Neutrophil (primary cell): ENCODE data around the gene CACNA1S.

ENCODE experiments used
- H3K27ac ChIP-seq: fragments of 200-600 bp; sonication (generic); 2 replicates; pipeline ENCODE4 v1.5.1; 2016; ENCODE audit warnings: mild to moderate bottlenecking, moderate library complexity
- H3K27me3 ChIP-seq: fragments of 200-600 bp; sonication (generic); 2 replicates; pipeline ENCODE4 v1.6.0; 2016; ENCODE audit warnings: mild to moderate bottlenecking
- H3K36me3 ChIP-seq: fragments of 200-600 bp; sonication (generic); 2 replicates; pipeline ENCODE4 v1.5.1; 2017
- H3K4me1 ChIP-seq, 2 experiments: fragments of 200-600 bp in 1 of 2; sonication (generic) in 1 of 2; 1 replicate in 1 of 2; 2 replicates in 1 of 2; pipeline versions ENCODE4 v1.5.1 to v1.6.1; 2013 to 2016; ENCODE audit warnings: low read depth in 1 of 2, low read length in 1 of 2, mild to moderate bottlenecking in 1 of 2, moderate library complexity in 1 of 2; ENCODE audit not compliant: control insufficient read depth in 1 of 2, insufficient read depth in 1 of 2
- H3K4me3 ChIP-seq, 2 experiments: fragments of 200-600 bp in 1 of 2; sonication (generic) in 1 of 2; 1 replicate in 1 of 2; 2 replicates in 1 of 2; pipeline ENCODE4 v1.5.1; 2013 to 2016; ENCODE audit warnings: low read depth in 1 of 2, low read length in 1 of 2, mild to moderate bottlenecking in 1 of 2, moderate library complexity in 1 of 2
- H3K9me3 ChIP-seq: fragments of 200-600 bp; sonication (generic); 2 replicates; pipeline ENCODE4 v1.5.1; 2016
- CTCF ChIP-seq: fragments of 200-600 bp; sonication (generic); IDR thresholded peaks from 2 replicates; pipeline ENCODE4 v1.5.1; 2016; ENCODE audit warnings: antibody characterized with exemption

The CACNA1S gene

GRCh38 chr1:201083741-201084140, 28.5 kb downstream of the CACNA1S start:
- no peak for TF ChIP-seq CTCF
- Histone ChIP-seq H3K36me3 (no peaks in the 10 kb centered on the region), H3K27me3 (peaks cover 35% of the 10 kb centered on the region), H3K9me3 (no peaks in the 10 kb centered on the region), H3K4me3 (no peak overlapping the region), H3K27ac (no peak overlapping the region), H3K4me1 (no peaks in the 10 kb centered on the region)

GRCh38 chr1:201080135-201080534, 32.1 kb downstream of the CACNA1S start:
- Histone ChIP-seq H3K27ac (no peak overlapping the region), H3K4me3 (no peak overlapping the region), H3K4me1 (no peaks in the 10 kb centered on the region), H3K9me3 (no peaks in the 10 kb centered on the region), H3K36me3 (no peaks in the 10 kb centered on the region), H3K27me3 (peaks cover 21% of the 10 kb centered on the region)
- no peak for TF ChIP-seq CTCF

- Histone ChIP-seq H3K36me3 (no peaks in the 10 kb centered on the region), H3K27me3 (no peaks in the 10 kb centered on the region)
- TF ChIP-seq CTCF: no peak
Measured at GRCh38 chr1:201077736-201078135, 34.5 kb downstream of the CACNA1S start.

GRCh38 chr1:201077116-201077515, 35.1 kb downstream of the CACNA1S start:
- H3K9me3 ChIP-seq: no peaks in the 10 kb centered on the region
- no peaks in the 10 kb centered on the region for H3K27me3 ChIP-seq
- H3K27ac ChIP-seq: no peak overlapping the region
- no peak overlapping the region for H3K4me3 ChIP-seq
- no peaks in the 10 kb centered on the region for H3K4me1 ChIP-seq
- no peaks in the 10 kb centered on the region for H3K36me3 ChIP-seq
- TF ChIP-seq CTCF: no peak

More at GRCh38 chr1:201077736-201078135, 34.5 kb downstream of the CACNA1S start:
- H3K4me3 ChIP-seq: no peak overlapping the region
- no peak overlapping the region for H3K27ac ChIP-seq
- H3K9me3 ChIP-seq: no peaks in the 10 kb centered on the region
- H3K4me1 ChIP-seq: no peaks in the 10 kb centered on the region

GRCh38 chr1:201076092-201076491, 36.1 kb downstream of the CACNA1S start:
- no peaks in the 10 kb centered on the region for H3K27me3 ChIP-seq
- H3K36me3 ChIP-seq: no peaks in the 10 kb centered on the region

More at GRCh38 chr1:201076092-201076491, 36.1 kb downstream of the CACNA1S start:
- Histone ChIP-seq H3K4me1 (no peaks in the 10 kb centered on the region), H3K4me3 (no peak overlapping the region), H3K9me3 (no peaks in the 10 kb centered on the region), H3K27ac (no peak overlapping the region)
- no peak for TF ChIP-seq CTCF
